NCI-H146 (cell line): ENCODE measurements around the gene CEP162.
"Not testable (repeated sequence)": the region's sequence is repeated elsewhere in the genome, so short reads cannot be mapped to it uniquely, and the experiment has no call there.

Source experiments
- DNase-seq: peaks from one replicate; lab custom pipeline; 2025; lab: John Stamatoyannopoulos, UW

Gene CEP162

DNA sequence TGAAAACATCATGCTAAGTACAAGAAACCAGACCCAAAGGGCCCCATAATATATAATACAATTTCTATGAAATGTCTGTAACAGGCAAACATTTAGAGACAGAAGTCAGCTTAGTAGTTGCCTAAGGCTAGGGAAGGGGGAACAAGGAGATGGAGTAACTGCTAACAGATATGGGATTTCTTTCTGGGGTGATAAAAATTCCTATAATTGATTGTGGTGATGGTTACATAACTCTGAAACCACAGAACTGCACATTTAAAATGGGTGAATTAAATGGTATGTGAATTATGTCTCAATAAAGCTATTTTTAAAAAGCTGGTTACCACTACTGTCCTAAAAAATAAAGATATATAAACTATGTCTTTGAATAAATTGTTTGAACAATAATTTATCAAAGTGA lies 3.2 kb downstream of the CEP162 start:
- no peak for DNase-seq

DNA sequence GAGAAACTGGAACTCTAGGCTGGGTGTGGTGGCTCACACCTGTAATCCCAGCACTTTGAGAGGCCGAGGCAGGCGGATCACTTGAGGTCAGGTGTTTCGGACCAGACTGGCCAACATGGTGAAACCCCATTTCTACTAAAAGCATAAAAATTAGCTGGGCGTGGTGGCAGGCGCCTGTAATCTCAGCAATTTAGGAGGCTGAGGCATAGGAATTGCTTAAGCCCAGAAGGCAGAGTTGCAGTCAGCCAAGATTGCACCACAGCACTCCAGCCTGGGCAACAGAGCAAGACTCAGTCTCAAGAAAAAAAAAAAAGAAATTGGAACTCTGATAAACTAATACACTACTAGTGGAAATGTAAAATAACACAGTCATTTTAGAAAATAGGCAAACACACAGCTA lies 3.8 kb downstream of the CEP162 start:
- DNase-seq, result not testable (repeated sequence)

DNA sequence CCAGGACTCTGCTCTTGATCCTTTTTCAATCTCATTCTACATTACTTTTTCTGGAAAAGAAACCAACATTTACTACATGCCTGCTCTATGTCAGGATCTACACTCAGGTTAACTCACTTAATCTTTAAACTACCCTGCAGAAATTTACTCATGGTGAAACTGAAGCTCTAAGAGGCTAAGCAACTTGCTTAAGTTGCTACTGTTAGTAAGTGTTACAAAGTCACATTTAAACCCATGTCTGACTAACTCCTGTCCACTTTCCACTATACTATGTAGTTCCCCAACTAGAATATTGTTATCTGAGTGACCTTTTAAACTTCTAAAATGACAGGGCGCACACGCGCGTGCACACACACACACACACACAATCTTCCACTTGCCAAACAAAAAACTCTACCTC lies 5.0 kb downstream of the CEP162 start:
- DNase-seq, result no peak

DNA sequence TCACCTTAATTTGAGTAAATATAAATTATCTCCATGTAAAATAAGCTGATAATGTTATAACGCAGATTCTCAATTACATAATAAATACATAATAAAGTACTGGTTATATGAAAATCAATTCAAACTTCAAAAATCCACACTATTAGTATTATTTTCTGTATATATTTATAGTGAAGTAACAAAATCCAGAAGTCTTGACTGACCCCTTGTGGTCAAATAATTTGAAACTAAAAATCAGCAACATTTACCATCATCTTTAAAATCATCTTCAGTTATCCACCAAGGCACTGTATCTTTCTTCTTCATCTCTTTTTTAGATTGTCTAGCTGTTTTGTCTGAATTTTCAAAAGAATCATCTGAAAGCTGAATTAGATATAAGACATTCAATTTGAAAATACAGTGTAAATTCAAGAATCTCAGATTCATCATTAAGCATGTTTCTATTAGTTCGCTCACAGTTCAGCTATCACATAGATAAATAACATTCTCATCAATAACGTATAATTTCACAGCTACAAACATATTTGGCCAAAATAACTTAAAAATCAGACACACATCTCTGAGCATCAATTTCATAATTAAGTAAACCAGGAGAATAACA lies 6.5 kb downstream of the CEP162 start:
- peak; percentile 4 for DNase-seq

DNA sequence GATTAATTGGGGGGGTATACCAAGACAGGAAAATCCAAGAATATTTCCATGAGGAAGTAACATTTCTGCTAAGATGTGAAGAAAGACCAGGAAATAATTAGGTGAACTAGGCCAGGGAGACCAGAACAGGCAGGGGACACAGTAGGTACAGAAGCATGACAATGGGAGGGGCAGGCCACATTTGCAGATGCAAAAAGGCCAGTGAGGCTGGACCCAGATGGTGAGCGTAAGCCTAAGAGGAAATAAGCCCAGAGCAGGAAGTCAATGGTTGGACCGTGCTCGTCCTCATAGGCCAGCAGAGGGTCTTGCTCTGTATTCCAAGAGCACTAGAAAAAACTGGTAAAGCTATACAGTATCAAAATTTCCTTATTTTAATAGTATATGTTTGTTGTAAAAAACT lies 9.4 kb downstream of the CEP162 start:
- no peak for DNase-seq

DNA sequence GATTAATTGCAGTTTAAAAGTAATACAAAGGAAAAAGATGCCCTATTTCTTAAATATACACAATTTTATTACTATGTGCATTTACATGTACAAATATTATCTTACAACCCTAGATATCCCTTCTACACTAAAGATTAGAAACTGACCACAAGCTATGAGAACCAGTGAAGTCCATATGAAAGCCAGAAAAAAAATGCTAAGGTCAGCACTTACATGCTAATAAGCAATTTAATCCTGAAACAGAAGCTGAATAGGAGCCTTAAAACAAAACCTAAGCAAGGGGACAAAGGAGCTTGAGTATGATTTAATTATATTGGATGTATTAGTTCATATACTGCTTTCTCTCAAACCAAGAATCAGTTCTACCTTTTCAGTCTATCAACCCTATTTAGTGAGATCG lies 14.2 kb downstream of the CEP162 start:
- no peak for DNase-seq

DNA sequence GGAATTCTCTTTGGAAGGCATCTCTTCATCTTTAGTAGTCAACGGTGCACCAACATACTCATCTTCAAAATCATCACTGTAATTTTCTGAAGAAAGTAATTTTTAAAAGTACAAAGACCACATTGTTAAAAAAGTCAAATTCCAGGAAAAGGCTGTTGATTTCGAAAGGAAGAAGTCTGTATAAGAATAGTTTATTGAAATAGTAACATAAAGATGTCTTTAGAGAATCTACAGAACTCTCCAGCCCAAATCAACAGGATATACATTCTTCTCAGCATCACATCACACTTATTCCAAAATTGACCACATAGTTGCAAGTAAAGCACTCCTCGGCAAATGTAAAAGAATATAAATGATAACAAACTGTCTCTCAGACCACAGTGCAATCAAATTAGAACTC lies 23.4 kb downstream of the CEP162 start:
- no peak for DNase-seq

DNA sequence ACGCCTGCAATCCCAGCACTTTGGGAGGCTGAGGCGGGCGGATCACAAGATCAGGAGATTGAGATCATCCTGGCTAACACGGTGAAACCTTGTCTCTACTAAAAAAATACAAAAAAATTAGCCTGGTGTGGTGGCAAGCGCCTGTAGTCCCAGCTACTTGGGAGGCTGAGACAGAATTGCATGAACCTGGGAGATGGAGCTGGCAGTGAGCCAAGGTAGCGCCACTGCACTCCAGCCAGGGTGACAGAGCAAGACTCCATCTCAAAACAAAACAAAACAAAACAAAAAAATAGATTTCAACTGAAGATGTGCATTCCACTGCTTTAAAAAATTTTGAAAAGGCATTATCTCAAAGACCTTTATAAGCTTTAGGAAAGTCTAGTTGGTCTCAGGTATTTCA lies 27.5 kb downstream of the CEP162 start:
- not testable (repeated sequence) for DNase-seq

DNA sequence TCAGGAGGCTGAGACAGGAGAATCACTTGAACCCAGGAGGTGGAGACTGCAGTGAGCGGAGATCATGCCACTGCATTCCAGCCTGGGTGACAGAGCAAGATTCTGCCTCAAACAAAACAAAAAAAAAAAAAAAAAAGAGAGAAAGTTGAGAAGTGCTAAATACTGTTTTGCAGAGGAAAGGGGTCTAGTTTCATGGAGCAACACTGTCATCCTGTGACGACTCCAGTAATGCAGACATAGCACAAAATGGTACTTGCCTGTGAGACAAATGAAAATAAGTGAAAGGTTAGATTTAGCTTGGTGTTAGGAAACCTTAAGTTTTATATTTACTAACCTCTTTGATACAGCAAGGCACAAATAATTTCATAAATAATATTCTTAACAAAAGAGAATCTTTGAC lies 29.7 kb downstream of the CEP162 start:
- no peak for DNase-seq

DNA sequence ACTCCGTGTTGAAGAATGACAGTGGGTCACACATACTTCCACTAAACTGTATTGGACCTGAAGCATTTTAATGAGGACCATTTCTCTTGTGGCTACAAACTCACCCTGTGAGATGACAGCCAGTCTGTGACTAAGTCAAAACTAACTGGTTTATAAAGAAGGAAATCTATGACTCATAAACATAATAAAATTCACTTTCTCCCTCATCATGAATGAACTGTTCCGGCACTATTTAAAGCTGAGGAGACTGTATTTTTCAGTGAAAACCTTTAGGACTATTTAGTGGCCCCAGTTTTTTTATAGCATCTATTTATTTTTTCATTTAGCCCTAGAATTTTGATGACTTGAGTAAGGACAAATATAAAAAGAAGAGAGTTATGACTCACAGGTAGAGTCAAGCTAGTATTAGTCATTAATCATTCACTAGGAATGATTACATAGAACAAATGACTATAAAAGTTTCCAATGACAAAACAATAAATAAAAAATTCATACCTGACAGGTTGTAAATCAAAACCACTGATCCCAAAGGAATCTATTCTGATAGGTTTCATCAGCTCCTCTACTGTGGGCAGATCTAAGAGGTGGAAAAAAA lies 34.2 kb downstream of the CEP162 start:
- no peak for DNase-seq

DNA sequence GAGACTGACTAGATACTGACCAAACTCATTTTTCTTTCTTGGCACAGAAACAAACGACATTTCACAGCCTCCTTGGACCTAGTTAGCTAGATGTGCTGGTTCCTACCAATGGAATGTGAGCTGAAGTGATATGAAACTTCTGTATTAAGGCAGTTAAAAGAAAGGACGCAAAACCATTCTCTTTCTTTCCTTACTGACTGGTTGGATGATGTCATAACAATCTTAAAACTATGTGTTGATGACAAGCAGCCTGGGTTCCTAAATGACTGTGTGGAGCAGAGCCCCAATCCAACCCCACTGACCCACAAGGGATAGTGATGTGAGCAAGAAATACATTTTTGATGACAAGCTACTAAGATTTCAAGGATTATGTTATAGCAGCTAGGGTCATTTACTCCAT lies 35.6 kb downstream of the CEP162 start:
- no peak for DNase-seq

DNA sequence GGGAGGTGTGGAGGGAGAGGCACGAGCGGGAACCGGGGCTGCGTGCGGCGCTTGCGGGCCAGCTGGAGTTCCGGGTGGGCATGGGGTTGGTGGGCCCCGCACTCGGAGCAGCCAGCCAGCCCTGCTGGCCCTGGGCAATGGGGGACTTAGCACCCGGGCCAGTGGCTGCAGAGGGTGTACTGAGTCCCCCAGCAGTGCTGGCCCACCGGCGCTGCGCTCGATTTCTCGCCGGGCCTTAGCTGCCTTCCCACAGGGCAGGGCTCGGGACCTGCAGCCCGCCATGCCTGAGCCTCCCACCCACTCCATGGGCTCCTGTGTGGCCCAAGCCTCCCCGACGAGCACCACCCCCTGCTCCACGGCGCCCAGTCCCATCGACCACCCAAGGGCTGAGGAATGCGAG lies 38.1 kb downstream of the CEP162 start:
- not testable (repeated sequence) for DNase-seq

DNA sequence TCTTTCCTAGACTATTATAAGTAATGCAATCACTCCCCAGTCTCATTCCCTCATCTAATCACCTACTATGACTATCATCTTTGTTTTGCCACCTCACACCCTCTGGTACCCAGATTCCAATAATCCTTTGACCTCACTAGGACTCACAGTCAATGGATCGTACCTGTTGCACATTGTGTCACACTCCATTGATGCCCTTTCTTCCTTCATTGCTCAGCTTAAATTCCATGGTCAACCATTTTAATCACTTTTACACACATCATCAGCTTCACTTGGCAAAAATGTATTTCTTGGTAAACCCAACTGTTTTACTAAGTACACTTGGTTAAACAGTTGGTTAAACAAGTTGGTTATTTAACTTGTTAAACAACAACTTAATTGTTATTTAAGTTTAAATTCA lies 44.0 kb downstream of the CEP162 start:
- DNase-seq, result no peak

DNA sequence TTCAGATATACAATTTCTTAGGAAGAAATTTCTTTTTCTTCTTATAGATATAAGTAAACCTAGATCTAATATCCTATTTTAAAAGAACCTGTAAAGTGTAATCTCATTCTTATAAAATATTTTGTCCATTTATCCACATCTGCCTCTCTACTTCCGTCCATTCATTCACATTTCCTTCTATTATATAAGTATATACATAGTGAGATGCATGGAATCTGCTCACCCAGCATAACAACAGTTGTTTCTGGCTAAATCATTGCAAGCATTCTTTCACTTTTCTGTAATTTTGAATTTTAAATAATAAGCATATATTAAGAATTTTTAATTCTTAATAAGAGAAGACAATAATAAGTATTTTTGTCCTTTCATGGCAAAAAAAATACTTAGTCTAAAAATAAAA lies 45.4 kb downstream of the CEP162 start:
- DNase-seq, result no peak

DNA sequence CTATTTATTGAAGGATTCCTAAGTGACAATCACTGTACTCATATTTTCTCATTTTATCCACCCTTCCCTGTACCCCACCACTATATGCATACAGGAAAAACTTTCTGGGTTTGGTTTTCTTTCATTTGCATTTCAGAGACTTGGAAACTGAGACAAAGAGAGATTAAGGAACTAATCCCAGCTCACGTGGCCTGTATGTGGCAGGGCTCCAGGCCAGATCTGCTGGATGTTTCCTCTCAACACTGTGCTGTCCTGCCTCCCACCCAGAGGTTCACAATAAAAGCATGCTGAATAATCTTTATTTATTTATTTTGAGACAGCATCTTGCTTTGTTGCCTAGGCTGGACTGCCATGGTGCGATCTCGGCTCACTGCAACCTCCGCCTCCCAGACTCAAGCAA lies 50.2 kb downstream of the CEP162 start:
- no peak for DNase-seq

DNA sequence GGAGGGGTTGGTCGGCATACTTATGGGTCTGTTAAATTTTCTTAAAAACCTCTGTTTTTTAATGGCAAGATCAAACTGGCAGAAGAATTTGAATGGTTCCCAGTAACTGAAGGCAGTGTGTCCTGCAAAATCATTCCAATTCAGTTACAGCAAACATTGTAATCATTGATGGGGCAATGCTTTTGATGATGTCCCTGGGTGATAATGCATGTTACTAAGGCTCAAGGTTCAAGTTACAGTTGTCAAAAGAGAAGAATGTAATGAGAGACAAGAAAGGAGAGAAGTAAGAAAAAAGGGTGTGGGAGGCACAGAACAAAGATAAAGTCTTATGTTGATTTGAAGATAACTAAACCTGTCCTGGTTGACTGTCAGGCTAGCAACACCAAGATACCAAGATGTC lies 54.9 kb downstream of the CEP162 start:
- no peak for DNase-seq

DNA sequence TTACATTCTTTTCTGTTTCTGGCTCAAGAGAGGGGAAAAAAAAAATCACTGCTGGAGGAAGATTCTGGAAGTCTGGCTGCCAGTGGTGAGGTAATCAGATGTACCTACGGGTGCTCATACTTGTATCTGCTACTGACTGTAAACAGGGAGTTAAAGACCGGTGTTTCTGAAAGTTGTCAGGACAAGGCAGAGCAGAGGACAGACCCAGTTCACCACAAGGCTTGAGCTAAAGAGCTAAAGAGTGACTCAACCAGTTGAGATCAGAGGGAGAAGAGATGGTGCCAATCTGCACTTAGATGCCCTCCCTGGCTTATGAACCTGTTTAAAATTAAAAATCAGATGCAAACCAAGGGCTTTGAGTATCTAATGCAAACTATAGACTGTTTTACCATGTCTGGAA lies 55.4 kb downstream of the CEP162 start:
- DNase-seq, result no peak

DNA sequence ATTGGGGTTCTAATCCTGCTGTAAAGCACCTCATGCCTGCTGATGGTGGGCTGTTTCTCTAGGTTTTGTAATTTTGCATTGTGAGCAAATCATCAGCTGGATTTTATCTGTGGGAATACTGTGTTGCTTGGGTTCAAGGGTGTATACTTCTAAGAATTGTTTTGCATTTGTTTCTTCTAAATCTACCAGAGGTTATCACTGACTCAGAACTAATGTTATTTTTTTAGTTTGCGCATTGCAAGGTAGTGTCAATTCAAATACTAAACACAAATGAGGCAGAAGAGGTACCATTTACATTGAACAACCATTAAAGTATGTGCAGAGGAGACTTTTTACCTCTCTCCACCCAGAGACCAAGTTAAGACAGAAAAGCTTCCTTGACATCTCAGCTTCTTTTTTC lies 60.0 kb downstream of the CEP162 start:
- DNase-seq, result no peak

DNA sequence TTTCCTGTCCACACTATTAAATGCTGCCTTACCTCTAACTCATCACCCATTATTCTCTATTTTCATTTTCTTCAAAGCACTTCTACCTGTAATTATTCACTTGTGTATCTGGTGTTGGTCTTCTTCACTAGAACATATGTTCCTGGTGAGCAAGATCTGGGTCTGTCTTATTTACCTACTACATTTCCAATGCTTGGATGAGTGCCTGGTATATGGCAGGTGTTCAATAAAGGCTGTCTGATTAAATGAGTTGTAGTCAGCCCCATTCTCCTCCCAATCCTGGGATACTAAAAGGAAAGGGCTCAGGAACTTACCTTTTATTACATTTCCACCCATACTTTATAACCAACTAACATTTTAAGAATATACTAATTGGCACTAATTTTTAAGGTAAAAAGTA lies 61.0 kb downstream of the CEP162 start:
- peak; percentile 2 for DNase-seq

DNA sequence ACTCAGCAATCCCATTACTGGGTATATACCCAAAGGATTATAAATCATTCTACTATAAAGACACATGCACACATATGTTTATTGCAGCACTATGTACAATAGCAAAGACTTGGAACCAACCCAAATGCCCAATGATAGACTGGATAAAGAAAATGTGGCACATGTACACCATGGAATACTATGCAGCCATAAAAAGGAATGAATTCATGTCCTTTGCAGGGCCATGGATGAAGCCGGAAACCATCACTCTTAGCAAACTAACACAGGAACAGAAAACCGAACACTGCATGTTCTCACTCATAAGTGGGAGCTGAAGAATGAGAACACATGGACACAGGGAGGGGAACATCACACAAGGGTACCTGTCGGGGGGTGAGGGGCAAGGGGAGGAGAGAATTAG lies 63.1 kb downstream of the CEP162 start:
- DNase-seq, result not testable (repeated sequence)

DNA sequence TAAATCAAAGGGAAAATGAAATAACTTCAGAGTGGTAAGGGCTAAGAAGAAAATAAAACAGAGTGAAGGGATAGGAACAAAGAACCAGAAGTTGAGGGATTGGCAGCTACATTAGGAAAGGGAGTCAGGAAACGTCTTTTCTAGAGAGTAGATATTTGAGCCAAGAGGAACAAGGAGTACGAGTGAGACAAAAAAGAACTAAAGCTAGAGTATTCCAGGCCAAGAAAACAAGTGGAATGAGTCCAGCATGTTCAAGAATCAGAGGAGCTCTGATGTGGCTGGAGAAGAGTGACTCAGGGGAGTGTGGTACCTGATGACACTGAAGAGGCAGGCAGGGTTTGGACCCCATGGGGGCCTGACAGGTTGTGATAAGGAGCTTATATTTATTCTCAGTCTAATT lies 66.3 kb downstream of the CEP162 start:
- DNase-seq, result no peak

DNA sequence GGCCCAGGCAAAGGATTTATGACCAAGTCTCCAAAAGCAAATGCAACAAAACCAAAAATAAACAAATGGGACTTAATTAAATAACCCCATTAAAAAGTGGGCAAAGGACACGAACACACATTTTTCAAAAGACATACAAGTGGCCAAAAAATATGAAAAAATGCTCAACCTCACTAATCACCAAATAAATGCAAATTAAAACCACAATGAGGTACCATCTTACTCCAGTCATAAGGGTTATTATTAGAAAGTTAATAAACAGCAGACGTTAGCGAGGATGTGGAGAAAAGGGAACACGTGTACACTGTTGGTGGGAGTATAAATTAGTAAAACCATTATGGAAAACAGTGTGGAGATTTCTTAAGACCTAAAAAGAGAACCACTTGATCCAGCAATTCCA lies 71.1 kb downstream of the CEP162 start:
- no peak for DNase-seq

DNA sequence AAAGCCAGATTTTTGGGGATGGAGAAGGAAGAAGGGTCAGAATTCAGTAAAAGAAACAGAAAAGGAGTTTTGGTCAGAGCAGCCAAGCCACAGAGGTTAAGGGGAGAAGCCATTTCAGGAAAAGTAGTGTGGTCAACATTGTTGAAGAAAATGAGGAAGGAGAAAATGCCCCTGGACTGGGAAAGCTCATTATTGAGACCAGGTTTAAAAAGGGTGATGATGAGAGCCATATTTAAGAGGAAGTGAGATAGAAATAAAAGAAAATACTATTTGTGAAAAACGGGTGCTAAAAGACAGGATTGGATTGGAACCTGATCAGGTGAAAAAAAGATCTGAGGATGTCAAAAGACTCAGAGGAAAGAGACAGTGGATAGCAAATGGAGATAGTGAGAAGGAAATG lies 75.8 kb downstream of the CEP162 start:
- no peak for DNase-seq

DNA sequence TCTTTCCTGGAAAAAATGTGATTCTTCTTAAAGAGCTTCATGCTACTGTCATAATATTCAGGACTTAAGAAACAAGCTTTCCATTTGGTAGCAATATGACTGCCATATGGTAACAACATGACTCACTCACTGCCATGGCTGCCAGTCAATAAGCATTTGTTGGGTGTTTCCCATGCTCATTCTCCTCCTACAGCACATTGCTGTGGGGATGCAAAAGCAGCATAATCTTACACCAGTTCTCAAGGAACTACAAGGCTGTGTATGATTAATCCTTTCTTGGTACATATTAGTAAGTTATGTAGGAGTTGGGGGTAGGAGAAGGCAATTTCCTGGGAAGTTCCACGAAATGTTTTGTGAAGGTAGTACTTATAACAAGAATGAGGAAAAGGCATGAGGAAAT lies 76.7 kb downstream of the CEP162 start:
- no peak for DNase-seq

DNA sequence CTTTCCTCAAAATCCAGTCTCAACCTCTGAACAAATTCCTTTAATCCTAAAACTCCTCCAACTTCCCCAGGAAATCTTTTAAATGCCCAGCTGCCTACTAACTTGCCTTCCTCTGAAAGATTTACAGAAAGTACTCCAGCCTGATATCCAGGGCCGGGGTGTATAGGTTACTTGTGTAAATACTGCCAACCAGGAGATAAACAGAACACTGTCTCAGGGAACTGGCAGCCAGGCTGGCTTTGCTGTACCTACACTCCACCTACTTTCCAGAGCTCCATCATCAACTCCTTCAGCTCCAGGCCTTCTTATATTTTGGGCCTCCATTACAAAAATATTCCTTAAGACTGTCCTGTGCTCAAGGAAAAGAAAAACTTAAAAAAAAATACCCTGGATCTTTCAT lies 85.9 kb downstream of the CEP162 start:
- no peak for DNase-seq
